HG03439 (cell line): ENCODE data around the gene ENOX1.

Experiments
- ATAC-seq: cut with Tn5 transposase; IDR thresholded peaks from one replicate; pipeline ENCODE4 v1.9.1; 2021; ENCODE audit warnings: mild to moderate bottlenecking, moderate library complexity; ENCODE audit not compliant: unreplicated experiment

Gene ENOX1

DNA sequence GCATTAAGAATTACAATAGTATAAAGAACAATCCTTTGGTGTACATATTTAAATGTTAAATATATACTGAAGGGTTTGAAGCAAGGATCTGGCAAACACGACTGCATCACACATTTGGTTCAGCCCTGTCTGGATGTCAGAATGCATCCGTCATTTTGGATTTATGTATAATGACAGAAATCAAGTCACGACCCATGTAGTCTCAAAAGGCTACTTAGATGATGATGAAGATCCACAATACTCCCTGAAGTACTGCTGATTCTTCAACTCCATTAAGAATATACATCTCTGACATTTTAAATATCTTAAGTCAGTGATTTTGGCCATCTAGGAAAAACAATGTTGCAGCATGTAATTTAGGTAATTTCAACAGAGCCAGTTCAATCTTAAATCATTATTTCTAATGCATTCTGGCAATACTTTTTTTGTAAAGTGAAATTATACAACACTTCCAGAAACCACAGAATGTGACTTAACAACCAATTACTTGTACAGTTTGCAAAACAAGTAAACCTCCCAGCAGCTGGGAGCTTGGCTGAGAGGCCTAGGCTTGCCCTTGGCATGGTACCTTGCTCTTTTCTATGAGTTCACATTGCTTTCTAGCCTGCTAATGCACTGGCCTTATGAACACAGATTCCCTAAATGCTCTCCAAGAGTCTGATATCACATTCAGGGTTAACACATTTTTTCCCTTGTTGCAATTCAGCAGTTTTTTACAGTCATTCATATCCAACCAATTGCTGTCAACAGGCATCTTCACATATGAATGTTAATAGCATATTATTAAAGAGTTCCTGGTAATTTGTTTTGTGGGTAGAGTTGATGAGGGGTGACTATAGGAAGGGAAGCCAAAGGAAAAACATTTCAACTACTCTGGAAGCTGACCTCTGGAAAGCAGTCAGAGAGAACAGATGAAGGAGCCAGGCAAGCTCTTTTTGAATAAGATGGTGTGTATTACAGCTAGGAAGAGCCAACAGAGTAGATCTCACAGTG lies 175.2 kb downstream of the ENOX1 start:
- ATAC-seq: no peak

DNA sequence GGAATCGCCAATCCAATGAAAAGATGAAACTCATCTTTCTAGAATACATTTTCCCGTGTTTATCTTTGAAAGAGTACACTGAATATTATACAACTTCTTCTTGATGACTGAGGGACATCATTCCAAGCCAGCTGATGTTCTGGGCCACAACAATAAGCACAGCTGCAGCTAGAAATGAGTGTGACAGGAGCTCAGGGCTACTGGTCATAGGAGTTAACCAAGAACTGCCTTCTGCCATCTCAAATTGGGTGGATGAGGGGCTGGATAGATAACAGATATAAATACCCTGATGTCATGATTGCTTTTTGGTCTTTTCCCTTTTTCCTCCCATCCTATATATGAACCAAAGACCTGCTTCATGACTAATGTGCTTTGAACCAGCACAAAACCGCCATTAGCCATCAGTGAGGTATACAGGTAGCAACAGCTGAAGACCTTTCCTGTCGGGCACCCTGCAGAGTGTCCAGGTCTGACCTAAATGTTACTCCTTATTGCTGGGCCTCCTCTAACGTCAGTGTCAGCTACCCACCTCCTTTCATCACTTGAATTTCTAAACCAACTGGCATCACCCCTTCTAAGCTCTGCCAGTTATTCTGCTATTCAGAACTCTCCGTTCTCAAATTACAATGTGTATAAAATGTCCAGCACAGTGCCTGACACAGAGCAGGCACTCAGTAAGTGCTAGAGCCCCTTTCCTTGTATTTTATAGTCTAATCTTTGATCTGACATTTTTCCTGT lies 178.2 kb downstream of the ENOX1 start:
- ATAC-seq: no peak

DNA sequence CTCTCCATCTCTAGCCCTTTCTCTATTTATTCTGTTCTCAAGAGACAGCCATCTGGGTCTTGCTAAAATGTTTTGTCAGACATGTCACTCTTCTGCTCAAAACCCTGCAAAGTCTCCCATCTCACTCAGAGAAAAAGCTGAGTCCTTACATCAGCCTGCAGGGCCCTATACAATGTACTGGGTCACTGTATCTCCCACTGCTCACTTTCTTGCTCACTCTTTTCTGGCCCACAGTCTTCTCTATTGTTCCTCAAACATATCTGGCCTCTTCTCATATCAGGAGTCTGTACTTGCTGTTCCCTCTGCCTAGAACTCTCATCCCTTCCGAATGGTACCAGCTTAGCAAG lies 189.2 kb downstream of the ENOX1 start:
- no peak for ATAC-seq

DNA sequence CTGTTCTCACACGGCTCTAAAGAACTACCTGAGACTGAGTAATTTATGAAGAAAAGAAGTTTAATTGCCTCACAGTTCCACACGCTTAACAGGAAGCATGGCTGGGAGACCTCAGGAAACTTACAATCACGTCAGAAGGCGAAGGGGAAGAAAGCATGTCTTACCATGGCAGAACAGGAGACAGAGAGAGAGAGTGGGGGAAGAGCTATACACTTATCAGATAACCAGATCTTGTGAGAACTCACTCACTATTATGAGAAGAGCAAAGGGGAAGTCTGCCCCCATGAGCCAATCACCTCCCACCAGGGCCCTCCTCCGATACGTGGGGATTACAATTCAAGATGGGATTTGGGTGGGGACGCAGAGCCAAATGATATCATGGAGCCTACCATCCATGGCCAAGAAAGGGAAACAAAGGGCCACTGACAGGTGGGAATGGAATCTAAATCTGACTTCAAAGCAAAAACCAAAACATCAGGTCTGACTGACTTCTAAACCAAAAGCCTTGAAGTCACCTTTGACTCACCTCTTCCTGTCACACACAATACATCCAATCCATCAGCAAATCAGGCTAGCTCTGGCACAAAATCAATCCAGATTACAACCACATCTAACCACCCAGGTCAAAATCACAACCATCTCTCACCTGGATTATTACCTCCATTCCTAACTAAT lies 189.7 kb downstream of the ENOX1 start:
- no peak for ATAC-seq

DNA sequence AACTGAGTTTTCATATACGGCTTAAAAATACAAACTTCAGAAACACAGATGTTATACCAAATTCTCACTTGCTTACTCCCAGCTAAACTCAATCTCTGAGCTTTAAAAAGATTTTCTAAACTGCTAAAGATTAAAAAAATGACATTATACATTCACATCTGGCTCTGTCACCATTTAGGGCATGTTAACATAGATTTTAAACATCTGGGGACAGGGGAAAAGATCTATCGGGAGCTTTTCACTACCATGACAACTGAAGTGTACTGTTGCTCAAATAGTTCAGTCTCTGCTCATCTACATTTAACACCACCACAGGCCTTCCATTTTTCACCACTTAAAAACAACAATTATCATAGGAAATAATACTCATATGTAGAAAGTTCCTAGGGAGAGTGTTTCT lies 190.8 kb downstream of the ENOX1 start:
- no peak for ATAC-seq

DNA sequence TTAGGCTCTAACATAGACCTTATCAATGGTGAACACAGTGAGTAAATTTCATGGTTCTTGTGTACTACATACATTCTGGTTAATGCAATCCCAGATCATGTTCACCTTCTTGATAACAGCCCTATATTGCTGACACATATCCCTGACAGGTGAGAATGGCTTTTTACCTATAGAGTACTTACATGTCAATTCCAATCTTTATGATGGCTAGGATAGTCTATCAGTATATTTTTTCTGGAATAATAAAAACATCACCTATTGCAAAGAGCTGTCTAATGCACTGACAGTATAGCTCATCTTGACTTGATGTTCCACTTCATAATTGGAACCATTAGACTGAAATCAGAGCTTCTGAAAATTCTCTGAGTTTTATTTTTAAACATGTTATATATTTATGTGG lies 199.4 kb downstream of the ENOX1 start:
- no peak for ATAC-seq

DNA sequence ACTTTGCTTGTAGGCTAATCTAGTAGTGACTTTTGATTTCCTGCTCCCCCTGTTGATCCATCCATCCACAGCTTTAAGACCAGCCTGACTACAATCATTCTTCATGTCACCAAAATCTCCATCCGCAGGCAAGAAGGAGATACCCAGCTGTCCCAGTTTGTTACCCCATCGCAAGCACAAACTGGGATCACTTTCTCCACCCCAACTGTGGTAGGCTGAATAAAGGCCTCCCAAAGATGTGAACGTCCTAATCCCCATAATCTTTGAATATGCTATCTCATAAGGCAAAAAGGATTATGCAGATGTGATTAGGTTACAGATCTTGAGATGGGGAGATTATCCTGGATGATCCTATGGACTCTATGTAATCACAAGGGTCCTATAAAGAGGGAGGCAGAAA lies 202.0 kb downstream of the ENOX1 start:
- ATAC-seq: no peak

DNA sequence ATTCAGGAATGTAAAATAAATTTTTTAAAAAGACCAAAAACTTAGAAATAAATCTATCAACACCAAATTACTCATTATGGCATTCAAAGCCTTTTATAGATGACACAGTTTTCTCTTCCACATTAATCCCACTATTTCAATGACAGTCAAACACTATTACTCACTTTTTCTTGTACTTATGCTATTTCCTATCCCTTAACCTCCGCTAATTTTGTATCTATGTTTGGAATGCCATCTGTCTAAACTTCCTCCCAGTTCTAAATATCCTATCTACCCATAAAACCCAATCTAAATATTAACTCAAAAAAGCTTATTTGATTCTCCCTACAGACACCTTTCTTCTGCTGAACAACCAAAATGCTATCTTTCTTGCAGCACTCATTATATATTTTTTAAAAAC lies 203.5 kb downstream of the ENOX1 start:
- ATAC-seq: no peak

DNA sequence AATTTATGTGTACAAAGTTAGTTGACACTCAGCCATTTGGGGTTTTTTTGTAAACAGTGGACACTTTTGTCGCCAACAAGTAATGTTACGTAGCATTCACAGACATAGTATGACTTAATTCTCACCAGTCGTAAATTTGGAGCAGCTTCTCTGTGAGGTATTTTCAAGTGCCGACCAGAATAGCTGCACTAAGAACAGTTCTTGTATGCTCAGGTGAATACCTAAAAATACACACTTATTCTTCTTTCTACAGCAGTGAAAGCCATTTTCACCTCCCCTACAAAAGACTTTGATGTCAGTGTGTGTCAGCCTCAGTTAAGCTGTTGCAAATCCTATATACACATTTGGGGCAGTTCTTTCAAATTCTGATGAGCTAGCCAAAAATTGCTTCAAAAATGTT lies 206.5 kb downstream of the ENOX1 start:
- no peak for ATAC-seq

DNA sequence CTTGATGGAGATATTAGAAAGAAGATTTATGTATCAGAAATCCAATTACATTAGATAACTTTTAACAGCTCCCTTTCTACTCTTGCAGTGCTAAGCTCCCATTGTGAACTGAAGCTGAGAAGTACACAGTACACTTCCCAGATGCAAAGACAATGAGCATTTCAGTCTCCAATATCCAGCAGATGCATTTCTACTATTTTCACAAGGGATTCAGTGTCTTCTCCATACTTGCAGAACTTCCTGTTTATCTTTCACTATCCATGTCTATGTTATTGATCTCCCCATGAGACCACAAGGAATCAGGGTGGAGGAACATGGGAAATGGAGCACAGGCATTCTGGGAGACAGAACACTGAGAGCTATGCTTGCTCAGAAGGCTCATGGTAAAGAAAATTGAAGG lies 207.5 kb downstream of the ENOX1 start:
- ATAC-seq: no peak

DNA sequence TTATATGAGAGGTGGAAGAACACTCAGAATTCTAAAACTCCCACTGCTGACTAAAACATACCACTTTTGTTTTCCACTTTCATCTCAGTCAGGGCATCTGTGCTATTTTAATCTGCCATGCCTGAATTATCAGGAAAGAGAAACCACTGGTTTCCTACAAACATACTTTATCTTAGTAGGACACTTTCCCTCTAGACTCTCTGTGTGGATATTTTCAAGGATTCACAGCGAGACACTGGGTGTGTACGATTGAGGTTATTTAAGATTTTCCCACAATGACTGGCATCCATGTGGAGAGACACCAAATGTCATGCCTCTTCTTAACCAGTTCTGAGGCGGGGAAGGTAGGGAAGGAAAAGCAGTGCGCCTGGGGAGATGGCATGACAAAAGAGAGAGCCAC lies 212.2 kb downstream of the ENOX1 start:
- ATAC-seq: no peak

DNA sequence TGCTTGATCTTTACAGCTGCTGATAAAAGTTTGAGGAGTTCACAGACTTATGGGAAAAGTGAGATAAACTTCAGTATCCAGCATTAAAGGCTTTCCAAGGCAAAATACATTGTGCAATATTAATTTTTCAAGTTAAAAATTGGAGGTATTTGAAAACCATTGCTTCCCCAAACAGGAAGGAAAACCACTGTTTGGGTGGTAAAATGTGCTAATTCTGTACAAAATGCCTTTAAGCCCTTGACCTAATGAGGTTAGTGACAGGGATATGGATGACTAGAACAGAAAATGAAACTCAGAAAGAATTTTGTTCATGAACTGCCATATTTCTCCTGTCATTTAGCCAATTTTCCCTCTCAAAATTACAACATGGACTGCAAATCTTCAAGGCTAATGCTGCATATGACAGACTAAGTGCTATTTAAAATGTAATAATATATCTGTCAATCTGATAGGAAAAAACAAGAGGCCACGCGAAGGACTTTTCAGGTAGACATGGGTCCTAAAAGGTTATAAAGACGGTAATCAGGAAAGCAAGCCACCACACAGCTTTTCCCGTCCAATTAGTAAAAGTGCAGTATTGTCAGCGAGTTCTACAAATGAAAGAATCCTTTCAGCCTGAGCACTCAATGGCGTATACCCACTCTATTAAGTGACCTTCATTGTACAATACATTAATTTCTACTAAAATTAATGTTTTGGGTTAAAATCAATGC lies 212.8 kb downstream of the ENOX1 start:
- ATAC-seq: no peak

DNA sequence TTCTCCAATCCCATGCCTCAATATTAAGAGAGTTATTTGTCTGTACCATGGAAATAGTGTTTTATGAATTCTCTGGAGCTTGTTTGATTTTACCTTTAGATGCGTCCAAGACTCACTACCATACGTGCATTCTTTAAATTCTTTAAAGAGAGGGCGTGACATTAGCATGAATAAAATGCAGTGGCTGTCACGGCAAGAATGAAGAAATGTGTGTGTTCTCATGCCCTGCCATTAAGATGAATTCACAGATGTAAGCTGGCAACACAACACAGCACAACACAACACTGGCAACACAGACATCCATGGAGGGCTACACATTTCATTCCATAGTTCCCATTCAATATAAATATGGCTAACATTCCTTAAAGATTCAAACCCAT lies 213.4 kb downstream of the ENOX1 start:
- ATAC-seq: no peak

DNA sequence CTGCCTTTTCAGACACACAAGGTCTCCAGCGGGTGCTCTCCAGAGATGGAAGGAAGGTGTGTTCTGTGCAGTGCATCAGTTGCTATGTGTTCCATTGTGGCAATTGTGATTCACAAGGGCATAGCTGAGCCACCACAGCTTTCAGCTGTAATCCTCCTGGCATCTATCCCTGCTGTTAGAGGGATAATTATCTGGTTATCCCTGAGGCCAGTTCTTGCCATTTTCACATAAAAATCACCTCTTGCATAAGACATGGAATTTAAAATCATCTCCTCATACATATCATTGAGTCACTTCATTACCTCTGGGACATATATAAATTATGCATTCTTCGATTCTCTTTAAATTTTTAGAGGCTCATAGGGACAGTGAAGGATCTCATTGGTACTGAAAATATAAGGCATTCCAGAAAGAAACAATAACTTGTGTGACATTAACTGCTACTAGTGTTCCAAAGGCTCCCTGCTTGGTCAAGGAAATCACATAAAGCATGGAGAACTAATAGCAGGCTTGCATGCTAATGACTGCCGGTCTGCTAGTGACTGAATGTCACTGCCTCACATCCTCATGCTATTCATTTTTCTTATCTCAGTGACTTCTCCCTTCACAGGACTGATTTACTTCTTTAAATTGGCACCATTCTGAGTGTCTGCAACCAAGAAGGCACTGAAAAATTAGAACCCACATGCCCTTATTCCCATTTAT lies 214.0 kb downstream of the ENOX1 start:
- no peak for ATAC-seq

DNA sequence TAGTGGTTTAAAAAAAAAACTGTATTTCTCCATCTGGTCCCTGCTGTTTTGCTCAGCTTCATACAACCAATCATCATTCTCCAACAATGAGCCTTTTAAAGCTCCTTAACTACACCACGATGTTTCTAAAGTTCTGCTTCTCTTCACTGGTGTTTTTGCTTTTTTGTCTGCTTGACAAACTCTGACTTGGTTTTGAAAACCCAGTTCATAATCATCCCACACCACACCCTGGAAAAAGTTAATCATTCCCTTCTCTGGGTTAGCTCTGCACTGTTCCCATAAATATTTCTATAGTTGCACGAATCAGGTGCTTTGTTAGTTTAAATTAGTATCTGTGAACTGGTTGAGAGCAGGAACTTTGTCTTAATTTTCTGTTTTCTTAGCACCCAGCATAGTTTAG lies 217.1 kb downstream of the ENOX1 start:
- no peak for ATAC-seq

DNA sequence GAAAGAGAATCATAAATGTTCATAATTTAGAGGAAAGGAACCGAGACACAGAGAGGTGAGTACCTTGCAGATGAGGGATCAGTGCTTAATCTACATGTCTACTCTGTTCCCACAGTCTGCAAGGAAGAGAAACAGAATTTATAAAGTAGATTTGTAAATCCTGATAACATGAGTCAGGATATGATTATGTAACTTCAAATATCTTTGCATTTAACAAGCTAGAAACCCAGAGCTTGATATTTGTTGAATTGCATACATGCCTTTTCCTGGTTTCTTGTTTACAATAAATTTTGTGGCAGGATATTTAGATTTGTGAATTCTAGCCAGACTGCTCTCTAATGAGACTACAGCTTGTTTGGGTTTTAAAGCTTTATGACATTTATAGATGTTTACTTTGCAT lies 219.2 kb downstream of the ENOX1 start:
- no peak for ATAC-seq

DNA sequence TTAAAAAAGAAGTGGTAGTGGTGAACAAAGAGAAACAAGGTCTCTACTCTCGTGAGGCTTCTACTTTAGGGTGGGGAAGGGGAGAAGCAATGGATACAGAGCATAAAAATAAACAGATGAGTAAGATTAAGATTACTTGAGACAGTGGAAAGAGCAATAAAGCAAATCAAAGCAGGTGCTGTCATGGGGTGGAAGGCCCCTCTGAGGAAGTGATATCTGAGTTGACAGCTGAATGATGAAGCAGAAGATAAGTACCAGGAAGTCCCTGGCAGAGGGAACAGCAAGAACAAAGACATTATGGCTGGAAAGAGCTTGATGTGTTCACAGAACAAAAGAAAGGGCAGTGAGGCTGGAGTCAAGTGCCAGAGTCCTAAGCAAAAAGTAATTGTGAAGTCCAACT lies 221.8 kb downstream of the ENOX1 start:
- ATAC-seq: no peak

DNA sequence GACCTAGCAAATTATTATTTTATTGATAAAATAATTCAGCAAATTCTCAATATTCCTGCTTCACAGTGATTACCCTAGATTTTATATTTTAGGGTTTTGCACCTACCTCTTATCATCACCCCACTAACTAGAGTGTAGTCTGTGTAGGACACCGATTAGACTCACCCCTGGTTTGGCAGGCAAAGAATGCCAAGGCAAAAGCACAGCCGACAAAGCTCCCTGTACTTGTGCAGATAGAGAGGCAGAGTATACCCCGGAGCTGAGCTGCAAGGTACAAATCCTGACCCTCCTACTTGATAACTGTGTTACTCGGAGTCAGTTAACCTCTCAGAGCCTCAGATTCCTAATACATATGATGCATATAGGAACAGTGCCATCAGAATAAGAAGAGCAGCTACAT lies 225.7 kb downstream of the ENOX1 start:
- no peak for ATAC-seq

DNA sequence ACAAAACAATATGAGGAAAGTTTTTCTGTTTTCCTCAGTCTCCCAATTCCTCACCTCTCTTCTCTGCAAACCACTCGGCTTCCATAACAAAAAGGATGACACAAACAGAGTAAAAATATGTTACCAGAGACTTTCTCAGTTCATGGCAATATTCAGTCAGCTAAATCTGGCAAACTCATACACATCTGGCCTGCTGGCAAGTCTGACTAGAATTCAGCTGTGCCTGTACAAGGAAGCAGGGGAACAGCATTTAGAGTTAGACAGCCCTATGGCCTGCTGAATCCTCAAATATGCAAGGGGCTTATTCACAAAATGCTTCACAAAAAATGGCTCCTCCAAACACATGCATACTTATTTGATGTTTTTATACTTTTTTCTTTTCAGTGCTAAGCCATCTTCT lies 227.8 kb downstream of the ENOX1 start:
- ATAC-seq: no peak

DNA sequence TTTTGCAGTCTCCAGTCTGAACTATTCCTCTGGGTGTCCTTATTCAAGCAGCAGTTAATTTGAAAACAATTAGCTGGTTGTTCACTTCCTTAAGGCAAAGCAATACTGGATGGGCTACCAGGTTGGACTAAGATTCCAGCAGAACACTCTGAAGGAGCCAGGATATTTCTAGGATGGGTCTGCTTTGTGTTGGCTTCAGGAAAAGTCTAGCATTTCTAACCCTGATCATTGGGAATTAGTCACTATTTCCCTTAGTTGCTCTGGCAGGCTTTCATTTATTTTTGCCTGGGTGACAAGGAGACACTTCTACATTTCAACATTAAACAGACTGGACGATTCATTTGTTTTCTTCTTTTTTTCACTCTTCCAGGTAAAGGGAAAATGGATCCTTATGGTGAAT lies 228.4 kb downstream of the ENOX1 start:
- ATAC-seq: no peak

DNA sequence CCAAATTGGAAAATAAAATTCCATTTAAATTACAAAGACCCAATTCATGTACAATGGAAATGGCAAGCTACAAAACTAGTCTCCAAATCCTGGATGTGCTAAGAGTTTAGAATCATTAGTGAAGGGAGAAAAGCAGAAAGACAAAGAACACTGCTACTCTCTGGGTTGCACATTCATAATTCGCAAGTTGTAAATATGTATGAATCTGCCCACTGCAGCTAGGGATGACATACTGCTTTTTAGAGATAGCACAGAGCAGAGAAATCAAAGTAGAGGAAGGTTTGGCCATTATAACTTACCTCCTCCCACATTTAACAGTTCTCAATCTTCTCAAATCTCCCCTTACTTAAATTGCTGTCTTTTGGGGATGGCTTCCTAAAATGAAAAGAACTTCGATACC lies 231.1 kb downstream of the ENOX1 start:
- no peak for ATAC-seq
